Transverse colon (tissue), 3 donors: ENCODE results near the gene FBXO36.

ENCODE experiments used
- POLR2A ChIP-seq: fragments of 450-650 bp; IDR thresholded peaks from one replicate; pipeline ENCODE4 v1.6.1; 2016; ENCODE audit warnings: antibody characterized with exemption, mild to moderate bottlenecking, moderate library complexity
- TF ChIP-seq, protein P1 (sequence below), 5 experiments: fragments of 200-600 bp in 3 of 5; fragments of 450-650 bp in 2 of 5; sonication (generic) in 3 of 5; IDR thresholded peaks; 1 replicate in 2 of 5; 2 replicates in 3 of 5; pipeline ENCODE4 v1.5.1; 2016 to 2017; ENCODE audit warnings: antibody characterized with exemption in 5 of 5, inconsistent platforms in 3 of 5, mild to moderate bottlenecking in 2 of 5, moderate library complexity in 1 of 5

DNA sequence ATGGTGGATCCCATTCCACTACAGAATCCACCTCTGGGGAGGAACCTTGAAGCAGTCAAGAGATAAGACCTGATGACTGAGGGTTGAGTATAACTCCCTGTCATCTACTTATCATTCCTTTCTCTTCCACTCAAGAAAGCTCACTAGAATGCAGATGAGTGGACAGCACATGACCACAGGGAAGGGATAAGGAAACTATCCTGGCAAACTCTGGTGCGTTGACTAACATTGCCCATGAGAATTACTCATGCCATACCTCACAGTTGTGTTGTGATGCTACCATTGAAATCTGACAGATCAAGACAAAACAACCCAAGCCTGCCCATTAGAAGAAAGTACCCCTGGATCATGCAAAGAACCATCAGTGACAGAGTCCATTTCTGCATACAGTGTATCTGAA lies 119.9 kb downstream of the FBXO36 start:
- TF ChIP-seq, protein P1, sequence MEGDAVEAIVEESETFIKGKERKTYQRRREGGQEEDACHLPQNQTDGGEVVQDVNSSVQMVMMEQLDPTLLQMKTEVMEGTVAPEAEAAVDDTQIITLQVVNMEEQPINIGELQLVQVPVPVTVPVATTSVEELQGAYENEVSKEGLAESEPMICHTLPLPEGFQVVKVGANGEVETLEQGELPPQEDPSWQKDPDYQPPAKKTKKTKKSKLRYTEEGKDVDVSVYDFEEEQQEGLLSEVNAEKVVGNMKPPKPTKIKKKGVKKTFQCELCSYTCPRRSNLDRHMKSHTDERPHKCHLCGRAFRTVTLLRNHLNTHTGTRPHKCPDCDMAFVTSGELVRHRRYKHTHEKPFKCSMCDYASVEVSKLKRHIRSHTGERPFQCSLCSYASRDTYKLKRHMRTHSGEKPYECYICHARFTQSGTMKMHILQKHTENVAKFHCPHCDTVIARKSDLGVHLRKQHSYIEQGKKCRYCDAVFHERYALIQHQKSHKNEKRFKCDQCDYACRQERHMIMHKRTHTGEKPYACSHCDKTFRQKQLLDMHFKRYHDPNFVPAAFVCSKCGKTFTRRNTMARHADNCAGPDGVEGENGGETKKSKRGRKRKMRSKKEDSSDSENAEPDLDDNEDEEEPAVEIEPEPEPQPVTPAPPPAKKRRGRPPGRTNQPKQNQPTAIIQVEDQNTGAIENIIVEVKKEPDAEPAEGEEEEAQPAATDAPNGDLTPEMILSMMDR (IDR thresholded peaks at IDR 0.05): no peak
- no peak for TF ChIP-seq POLR2A
